Measurements from ENCODE around the gene CELF4.

Gene CELF4

GRCh38 chr18:37521510-37522465, 43.8 kb downstream of the CELF4 start:
- no peak for DNase-seq

- no peak for DNase-seq
Observed at GRCh38 chr18:37520508-37520907, 45.1 kb downstream of the CELF4 start.

DNA sequence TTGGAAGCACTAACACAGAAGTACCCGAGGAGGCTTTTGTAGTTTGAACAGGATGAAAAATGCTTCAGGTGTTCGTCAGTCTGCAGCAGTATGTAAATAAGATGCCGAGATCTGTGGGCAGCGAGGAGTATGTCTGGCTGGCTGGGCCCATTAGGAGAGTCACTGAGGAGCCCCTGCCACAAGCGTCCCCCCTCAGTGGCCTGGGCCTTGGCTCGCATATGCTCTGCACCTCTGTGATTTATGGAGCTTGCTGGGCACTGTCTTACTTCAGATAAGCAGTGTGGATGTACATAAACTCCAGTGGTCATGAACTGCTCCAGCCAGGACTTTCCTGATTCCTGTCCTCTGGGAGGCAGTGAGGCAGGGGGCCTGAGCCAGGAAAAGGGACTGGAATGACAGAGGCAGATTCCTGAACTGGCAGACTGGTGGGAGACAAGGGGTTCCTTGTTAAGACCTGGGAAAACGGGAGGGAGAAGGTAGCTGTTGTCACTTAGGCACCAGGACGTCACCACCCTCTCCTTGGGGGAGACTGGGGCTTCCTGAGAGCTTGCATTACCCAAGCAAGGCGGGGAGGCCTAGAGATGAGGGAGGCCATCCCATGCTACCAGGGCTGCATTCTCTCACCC, 46.0 kb downstream of the CELF4 start:
- no peak for DNase-seq

DNA sequence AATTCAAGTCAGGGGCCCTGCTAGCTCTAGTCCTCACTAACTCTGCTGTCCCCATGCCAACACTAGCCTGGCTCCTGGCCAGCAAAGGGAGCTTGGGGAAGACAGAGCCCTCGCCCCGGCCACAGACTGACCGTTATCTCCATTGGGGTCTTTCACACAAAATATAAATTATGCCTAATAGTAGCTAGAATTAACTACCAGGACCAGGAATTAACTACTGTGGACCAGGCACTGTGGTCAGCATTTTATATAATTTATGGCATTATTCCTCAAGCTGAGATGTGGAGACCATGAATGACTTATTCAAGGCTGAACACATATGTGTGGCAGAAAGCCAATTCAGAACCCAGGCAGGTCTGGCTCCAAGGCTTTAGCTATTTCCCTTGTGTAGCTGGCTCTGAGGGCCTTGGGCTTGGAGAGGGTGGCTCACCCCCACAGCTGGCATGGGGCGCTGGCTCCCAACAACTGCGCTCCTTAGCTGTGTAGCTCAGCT, 49.2 kb downstream of the CELF4 start:
- no peak for DNase-seq

- no peak for DNase-seq
Observed at GRCh38 chr18:37514953-37515352, 50.6 kb downstream of the CELF4 start.

GRCh38 chr18:37512400-37512799, 53.2 kb downstream of the CELF4 start:
- no peak for DNase-seq

GRCh38 chr18:37511721-37512298, 53.8 kb downstream of the CELF4 start:
- DNase-seq: no peak

- DNase-seq: no peak
Observed at GRCh38 chr18:37509600-37509999, 56.0 kb downstream of the CELF4 start.

DNA sequence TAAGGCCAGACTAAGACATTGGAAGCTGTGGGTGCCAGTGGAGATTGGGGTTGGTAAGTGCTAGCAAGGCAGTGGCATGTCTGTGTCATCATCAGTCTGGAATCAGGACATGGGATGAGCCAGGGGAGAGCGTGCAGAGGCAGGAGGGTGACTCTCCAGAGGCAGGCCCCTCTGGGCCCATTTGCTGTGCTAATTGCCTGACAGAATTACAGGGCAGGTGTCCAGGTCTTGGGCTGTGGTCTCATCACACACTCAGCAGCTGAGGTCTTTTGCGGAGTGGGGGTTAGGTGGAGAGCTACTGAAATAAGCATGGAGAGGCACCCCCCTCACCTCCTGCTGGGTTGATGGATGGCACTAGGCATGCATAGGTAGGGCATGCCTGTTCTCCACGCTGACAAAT, 57.4 kb downstream of the CELF4 start:
- no peak for DNase-seq

GRCh38 chr18:37507239-37507638, 58.4 kb downstream of the CELF4 start:
- DNase-seq: no peak

DNA sequence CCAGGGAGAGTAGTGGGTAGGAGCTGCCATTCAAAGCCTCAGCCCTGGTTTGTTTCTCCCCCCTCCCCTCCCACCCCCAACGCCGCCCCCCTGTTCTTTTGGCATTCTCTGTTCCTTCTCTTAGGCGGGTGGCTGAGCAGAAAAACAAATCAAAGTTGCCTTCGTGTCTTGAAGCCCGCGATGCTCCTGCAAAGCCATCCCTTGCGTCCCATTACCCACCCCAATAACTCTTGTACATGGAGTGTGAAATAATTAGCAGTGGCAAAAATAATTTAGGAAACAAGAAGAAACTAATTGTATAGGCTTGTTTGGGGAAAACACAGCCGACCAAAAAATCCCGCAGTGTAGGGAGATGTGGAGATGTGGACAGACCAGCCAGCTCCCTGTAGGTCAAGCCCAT, 59.6 kb downstream of the CELF4 start:
- no peak for DNase-seq

DNA sequence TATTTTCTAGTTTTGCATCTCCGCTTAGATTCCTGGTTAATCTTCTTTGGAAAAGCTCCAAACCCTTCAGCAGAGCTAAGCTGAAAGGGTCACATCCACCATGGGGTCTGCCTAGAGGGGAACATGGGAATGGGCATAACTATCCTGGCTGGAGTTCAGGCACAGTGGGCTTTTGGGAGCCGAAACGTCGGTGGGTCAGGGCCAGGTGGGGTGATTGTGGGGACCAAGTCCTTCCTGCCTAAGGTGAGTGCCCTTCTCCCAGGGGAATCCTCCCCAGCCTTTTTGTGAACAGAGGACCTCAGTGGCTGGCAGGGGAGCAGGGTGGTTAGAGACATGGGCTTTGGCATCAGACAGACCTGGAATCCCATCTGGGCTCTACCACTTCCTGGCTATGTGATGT, 60.3 kb downstream of the CELF4 start:
- DNase-seq: no peak

DNA sequence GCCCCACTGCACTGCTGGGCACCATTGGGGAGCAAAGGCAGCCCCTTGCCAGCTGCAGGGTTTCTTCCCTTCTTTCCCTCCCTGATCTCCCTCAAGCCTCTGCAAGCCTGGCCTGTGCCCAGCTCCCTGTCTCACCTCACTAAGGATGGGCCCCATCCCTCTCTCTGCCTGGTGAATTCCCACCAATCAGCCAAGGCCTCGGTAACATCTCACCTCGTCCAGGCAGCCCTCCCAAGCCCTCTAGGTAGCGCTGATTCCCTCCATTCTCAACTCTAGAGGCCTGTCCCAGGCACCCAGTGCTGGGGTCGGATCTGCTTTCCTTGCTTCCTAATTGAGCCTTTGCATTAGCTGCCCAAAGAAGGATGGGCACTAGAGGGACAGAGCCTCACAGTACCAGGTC, 63.0 kb downstream of the CELF4 start:
- no peak for DNase-seq

DNA sequence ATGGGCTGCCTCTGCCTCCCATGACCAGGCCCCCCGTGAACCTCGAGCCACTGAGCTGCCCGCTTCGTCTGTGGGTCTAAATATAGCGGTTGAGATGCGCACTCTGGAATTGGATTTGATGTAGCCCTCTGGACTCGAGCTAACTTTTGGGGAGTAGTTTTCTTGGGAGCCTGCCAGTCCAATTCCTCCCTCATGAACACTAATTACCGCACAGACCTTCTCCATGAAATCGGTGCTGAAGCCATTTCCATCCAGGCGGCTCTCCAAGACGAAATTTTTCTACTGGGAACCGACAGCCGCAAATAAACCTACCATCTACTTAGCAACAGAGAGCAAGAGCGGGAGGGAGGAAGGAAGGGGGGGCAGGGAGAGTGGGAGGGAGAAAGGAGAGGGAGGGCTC, 63.6 kb downstream of the CELF4 start:
- DNase-seq: no peak

- no peak for DNase-seq
Observed at GRCh38 chr18:37501136-37501535, 64.5 kb downstream of the CELF4 start.

DNA sequence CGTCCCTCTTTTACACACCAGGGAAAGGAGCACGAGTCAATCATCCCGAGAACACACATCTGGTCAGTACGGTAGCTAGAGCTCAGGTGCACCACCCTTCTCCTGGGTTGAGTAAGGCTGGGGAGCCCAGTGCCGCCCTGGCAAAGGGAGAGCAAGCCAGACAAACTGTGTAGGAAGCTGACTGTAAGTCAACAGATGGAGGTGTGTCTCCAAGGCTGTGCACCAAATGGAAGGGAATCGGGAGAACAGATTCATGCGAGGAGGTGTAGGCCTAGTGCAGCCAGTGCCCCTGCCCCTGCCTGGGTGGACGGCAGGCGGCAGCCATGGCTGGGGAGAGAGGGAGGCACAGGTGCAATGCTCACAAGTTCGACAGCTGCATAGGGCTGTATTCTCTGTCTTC, 65.7 kb downstream of the CELF4 start:
- DNase-seq: no peak

- DNase-seq: no peak
Observed at GRCh38 chr18:37499044-37499443, 66.6 kb downstream of the CELF4 start.

GRCh38 chr18:37497853-37498518, 67.6 kb downstream of the CELF4 start:
- DNase-seq: no peak

- no peak for DNase-seq
Observed at GRCh38 chr18:37496568-37496967, 69.0 kb downstream of the CELF4 start.

GRCh38 chr18:37495354-37495753, 70.2 kb downstream of the CELF4 start:
- DNase-seq: no peak

- DNase-seq: no peak
Observed at GRCh38 chr18:37494406-37494805, 71.2 kb downstream of the CELF4 start.

DNA sequence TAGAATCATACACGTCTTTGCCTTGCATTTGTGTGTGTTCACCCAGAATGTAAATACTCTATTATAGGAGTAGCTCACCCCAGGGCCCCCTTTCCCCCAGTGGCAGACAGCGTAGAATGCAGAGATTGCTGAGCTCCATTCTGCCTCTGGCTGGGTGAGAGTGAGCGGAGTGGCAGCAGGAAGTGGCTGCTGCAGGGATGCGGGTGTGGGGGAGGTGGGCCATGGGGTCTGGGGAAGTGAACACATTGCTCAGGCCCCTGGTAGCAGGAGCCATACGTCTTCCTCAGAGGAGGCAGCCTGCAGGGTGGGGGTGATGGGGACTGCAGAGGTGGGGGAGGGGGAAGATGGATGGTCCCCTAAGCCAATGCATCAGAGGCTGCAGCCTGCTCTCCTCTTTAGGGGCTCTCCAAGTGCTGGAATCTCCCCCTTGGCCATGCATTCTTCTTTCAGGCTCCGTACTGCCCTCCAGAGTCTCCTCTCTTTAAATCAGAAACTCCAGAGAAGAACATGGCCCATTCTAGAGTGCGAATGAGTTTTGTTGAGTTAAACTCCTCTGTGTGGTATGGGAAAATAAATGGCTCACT, 72.2 kb downstream of the CELF4 start:
- no peak for DNase-seq

DNA sequence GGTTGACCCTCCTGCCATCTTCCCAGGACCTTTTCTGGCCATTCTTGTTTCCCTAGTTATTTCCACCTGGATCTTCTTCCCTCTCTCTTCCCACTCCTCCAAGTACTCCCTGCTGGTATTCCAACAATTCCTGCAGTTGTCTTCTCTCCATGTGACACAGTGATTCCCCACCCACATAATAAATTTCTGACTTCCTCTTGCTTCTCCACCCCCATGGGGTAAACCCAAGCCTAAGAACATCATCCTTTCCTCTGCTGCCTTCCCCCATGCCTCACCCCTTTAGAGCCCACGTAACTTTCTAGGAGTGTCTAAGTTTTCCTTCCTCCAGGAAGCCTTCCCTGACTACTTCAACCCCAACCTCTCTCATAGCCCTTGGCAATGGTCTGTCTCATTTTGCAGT, 72.6 kb downstream of the CELF4 start:
- DNase-seq: no peak

Measured in CD4-positive, alpha-beta T cell treated with Interleukin-17A for 4 hours (primary cell).